H9 (cell line): ENCODE results near the gene MED17. TPM values are rescaled to one million over a fixed set of nuclear protein-coding genes. Genes with fewer than 3 reads are reported as not detected.

ENCODE experiments used
- DNase-seq: peaks from one replicate; pipeline ENCODE4 v3.0.0-alpha.2; 2017
- H2AFZ ChIP-seq: one replicate; pipeline ENCODE4 v1.6.1; 2013; ENCODE audit warnings: mild to moderate bottlenecking, low read length, control low read depth, moderate library complexity
- H2AK5ac ChIP-seq: 2 replicates; pipeline ENCODE4 v1.6.1; 2013; ENCODE audit warnings: low read length, control low read depth, mixed read lengths; ENCODE audit not compliant: insufficient read length
- H2BK120ac ChIP-seq: one replicate; pipeline ENCODE4 v1.6.1; 2013; ENCODE audit warnings: low read depth, mild to moderate bottlenecking, low read length, control low read depth, inconsistent platforms; ENCODE audit not compliant: poor library complexity, severe bottlenecking
- H2BK12ac ChIP-seq: 2 replicates; pipeline ENCODE4 v1.6.1; 2013; ENCODE audit warnings: low read length, control low read depth, mixed read lengths, low read depth; ENCODE audit not compliant: insufficient read length
- H2BK15ac ChIP-seq: 2 replicates; pipeline ENCODE4 v1.6.1; 2013; ENCODE audit warnings: low read depth, low read length, control low read depth
- H2BK20ac ChIP-seq: one replicate; pipeline ENCODE4 v1.6.1; 2013; ENCODE audit warnings: low read depth, mild to moderate bottlenecking, low read length, control low read depth, inconsistent platforms; ENCODE audit not compliant: poor library complexity, severe bottlenecking
- H2BK5ac ChIP-seq: 2 replicates; pipeline ENCODE4 v1.6.1; 2013; ENCODE audit warnings: low read length, control low read depth, mixed read lengths; ENCODE audit not compliant: insufficient read length
- H3K14ac ChIP-seq: 2 replicates; pipeline ENCODE4 v1.6.1; 2013; ENCODE audit warnings: low read length, control low read depth; ENCODE audit not compliant: insufficient read depth
- H3K18ac ChIP-seq: 2 replicates; pipeline ENCODE4 v1.6.1; 2013; ENCODE audit warnings: low read depth, mild to moderate bottlenecking, mixed read lengths, low read length, control low read depth; ENCODE audit not compliant: insufficient read length
- H3K23ac ChIP-seq: 2 replicates; pipeline ENCODE4 v1.6.1; 2013; ENCODE audit warnings: low read length, control low read depth, mixed read lengths, low read depth; ENCODE audit not compliant: insufficient read length
- H3K23me2 ChIP-seq: 2 replicates; pipeline ENCODE4 v1.6.1; 2013; ENCODE audit warnings: low read depth, mild to moderate bottlenecking, mixed read lengths, low read length, control low read depth; ENCODE audit not compliant: insufficient read length, poor library complexity, severe bottlenecking
- H3K27ac ChIP-seq: 2 replicates; pipeline ENCODE4 v1.5.1; 2013; ENCODE audit warnings: low read length, control low read depth, mixed read lengths, low read depth; ENCODE audit not compliant: insufficient read length
- H3K27me3 ChIP-seq: 2 replicates; pipeline ENCODE4 v1.6.1; 2013; ENCODE audit warnings: low read length, control low read depth, inconsistent platforms; ENCODE audit not compliant: insufficient read depth
- H3K4ac ChIP-seq: 2 replicates; pipeline ENCODE4 v1.6.1; 2013; ENCODE audit warnings: low read depth, mild to moderate bottlenecking, control low read depth, inconsistent platforms, low read length, moderate library complexity
- H3K4me1 ChIP-seq: 2 replicates; pipeline ENCODE4 v1.6.1; 2013; ENCODE audit warnings: low read length, control low read depth, inconsistent platforms; ENCODE audit not compliant: insufficient read depth
- H3K4me2 ChIP-seq: 2 replicates; pipeline ENCODE4 v1.6.1; 2013; ENCODE audit warnings: low read length, control low read depth, mixed read lengths; ENCODE audit not compliant: insufficient read length, insufficient read depth
- H3K56ac ChIP-seq: 2 replicates; pipeline ENCODE4 v1.6.1; 2013; ENCODE audit warnings: low read depth, mild to moderate bottlenecking, mixed read lengths, low read length, control low read depth; ENCODE audit not compliant: insufficient read length
- H3K79me1 ChIP-seq: 2 replicates; pipeline ENCODE4 v1.6.1; 2013; ENCODE audit warnings: low read depth, mild to moderate bottlenecking, moderate library complexity, low read length, control low read depth, inconsistent platforms; ENCODE audit not compliant: insufficient read depth, poor library complexity, severe bottlenecking
- H3K79me2 ChIP-seq: 2 replicates; pipeline ENCODE4 v1.6.1; 2013; ENCODE audit warnings: low read length, control low read depth, inconsistent platforms; ENCODE audit not compliant: insufficient read depth
- H3K9ac ChIP-seq: 2 replicates; pipeline ENCODE4 v1.6.1; 2013; ENCODE audit warnings: low read length, control low read depth, mixed read lengths; ENCODE audit not compliant: insufficient read length; ENCODE audit errors: extremely low read depth
- H3K9me3 ChIP-seq: one replicate; pipeline ENCODE4 v1.6.1; 2013; ENCODE audit warnings: low read depth, low read length, inconsistent platforms; ENCODE audit not compliant: control insufficient read depth
- H3T11ph ChIP-seq: one replicate; pipeline ENCODE4 v1.6.1; 2013; ENCODE audit warnings: mild to moderate bottlenecking, low read length, control low read depth, inconsistent platforms
- H4K20me1 ChIP-seq: one replicate; pipeline ENCODE4 v1.6.1; 2013; ENCODE audit not compliant: control insufficient read depth, insufficient read length, insufficient read depth
- H4K5ac ChIP-seq: 2 replicates; pipeline ENCODE4 v1.6.1; 2013; ENCODE audit warnings: low read depth, mild to moderate bottlenecking, mixed read lengths, low read length, control low read depth; ENCODE audit not compliant: insufficient read length
- H4K8ac ChIP-seq: replicated peaks from 2 replicates; pipeline ENCODE4 v1.6.1; 2013; ENCODE audit warnings: low read length, control low read depth, mixed read lengths, low read depth; ENCODE audit not compliant: insufficient read length
- H4K91ac ChIP-seq: 2 replicates; pipeline ENCODE4 v1.6.1; 2013; ENCODE audit warnings: low read depth, mild to moderate bottlenecking, moderate library complexity, mixed read lengths, low read length, control low read depth; ENCODE audit not compliant: insufficient read length
- H3K27ac Mint-ChIP-seq, 3 experiments: 2 replicates in 2 of 3; 3 replicates in 1 of 3; pipeline ENCODE4 v1.8.0; 2020 to 2021; ENCODE audit warnings: mixed read lengths in 3 of 3, mild to moderate bottlenecking in 1 of 3, moderate library complexity in 1 of 3
- H3K27me3 Mint-ChIP-seq: 2 replicates; pipeline ENCODE4 v1.8.0; 2021; ENCODE audit warnings: low read depth, mild to moderate bottlenecking, moderate library complexity, mixed read lengths
- H3K36me3 Mint-ChIP-seq, 3 experiments: 2 replicates in 2 of 3; 3 replicates in 1 of 3; pipeline ENCODE4 v1.8.0; 2020 to 2021; ENCODE audit warnings: low read depth in 3 of 3, mixed read lengths in 3 of 3; ENCODE audit not compliant: insufficient read depth in 1 of 3
- H3K4me1 Mint-ChIP-seq, 2 experiments: 2 replicates each; pipeline ENCODE4 v1.8.0; 2020; ENCODE audit warnings: mixed read lengths in 2 of 2
- H3K4me3 Mint-ChIP-seq, 2 experiments: 2 replicates in 1 of 2; 3 replicates in 1 of 2; pipeline ENCODE4 v1.8.0; 2020 to 2021; ENCODE audit warnings: mild to moderate bottlenecking in 2 of 2, mixed read lengths in 2 of 2, moderate library complexity in 1 of 2
- H3K9me3 Mint-ChIP-seq, 2 experiments: 2 replicates in 1 of 2; 3 replicates in 1 of 2; pipeline ENCODE4 v1.8.0; 2020; ENCODE audit warnings: mild to moderate bottlenecking in 2 of 2, mixed read lengths in 2 of 2, moderate library complexity in 1 of 2
- WGBS: extraction: QIAGEN DNeasy Blood & Tissue Kit; methylation state at CpG from one replicate; pipeline ENCODE4 v1.1.7; 2013; ENCODE audit warnings: missing lambda C conversion rate, low lambda C conversion rate, mixed read lengths; ENCODE audit not compliant: insufficient read length; ENCODE audit errors: extremely low coverage; 5-methylcytosine and 5-hydroxymethylcytosine counted together
- total RNA-seq: library from RNA; stranded (reverse); gene quantifications from 2 replicates; pipeline ENCODE4 v1.2.1, GENCODE V29; 2021
- TF ChIP-seq, protein P1 (sequence below): fragments of 200-600 bp; sonication (generic); conservative IDR thresholded peaks from 3 replicates; pipeline ENCODE4 v1.8.0; 2021; ENCODE audit warnings: antibody characterized with exemption, mild to moderate bottlenecking

Gene MED17
- total RNA-seq, 1 experiment from 2014 or later: 43.3 TPM

DNA sequence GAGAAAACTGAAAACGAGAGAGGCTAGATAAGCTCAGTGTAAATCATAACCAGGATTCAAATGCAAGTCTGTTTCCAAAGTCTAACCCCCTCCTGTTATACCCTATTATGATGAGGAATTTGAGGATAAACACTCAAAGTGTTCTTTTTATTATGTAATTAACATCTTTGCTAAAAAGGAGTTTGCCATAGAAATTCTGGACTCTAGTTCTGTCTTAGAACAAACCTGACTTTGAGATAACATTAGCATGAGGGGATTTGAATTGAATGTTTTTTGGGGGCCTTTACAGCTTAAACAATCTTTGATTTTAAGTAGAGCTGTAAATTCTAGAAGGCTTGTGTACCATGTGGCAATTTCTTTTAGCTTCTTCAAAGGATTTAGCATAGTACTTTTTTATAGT, 33.1 kb upstream of the MED17 start:
- no peak overlapping the region for H3T11ph ChIP-seq
- DNase-seq: no peak
- H3K4ac ChIP-seq: no peak overlapping the region
- peaks cover 0 to 16% (median 15%) of the 10 kb centered on the region in 3 experiments; a peak in 5 of 7 replicates for H3K36me3 Mint-ChIP-seq
- WGBS: no CpG with 5 or more reads among the region's 1 CpG
- no peak overlapping the region for H4K5ac ChIP-seq
- no peaks in the 10 kb centered on the region for H3K23me2 ChIP-seq
- H2BK20ac ChIP-seq: no peak overlapping the region
- H3K18ac ChIP-seq: no peak overlapping the region
- H3K9me3 ChIP-seq: no peaks in the 10 kb centered on the region
- H2BK12ac ChIP-seq: no peak overlapping the region
- H3K79me1 ChIP-seq: no peaks in the 10 kb centered on the region
- no peak overlapping the region for H3K14ac ChIP-seq
- no peaks in the 10 kb centered on the region for H4K20me1 ChIP-seq
- no peaks in the 10 kb centered on the region for H3K79me2 ChIP-seq
- no peak overlapping the region for H3K9ac ChIP-seq
- no peaks in the 10 kb centered on the region for H3K4me1 ChIP-seq
- no peak overlapping the region for H3K56ac ChIP-seq
- H3K27me3 Mint-ChIP-seq: no peaks in the 10 kb centered on the region
- no peak overlapping the region for H2AK5ac ChIP-seq
- no peak overlapping the region for H2BK15ac ChIP-seq
- H2BK120ac ChIP-seq: no peak overlapping the region
- no peak overlapping the region for H3K27ac ChIP-seq
- no peak overlapping the region for H2AFZ ChIP-seq
- H3K4me3 Mint-ChIP-seq: no peak overlapping the region
- H3K27ac Mint-ChIP-seq: peak overlapping the region in 1 of 3 experiments; percentile 60; a peak in 1 of 7 replicates
- H3K4me1 Mint-ChIP-seq: peaks cover 7% of the 10 kb centered on the region in 2 experiments
- H4K8ac ChIP-seq: no peak overlapping the region
- H4K91ac ChIP-seq: no peak overlapping the region
- TF ChIP-seq, protein P1, sequence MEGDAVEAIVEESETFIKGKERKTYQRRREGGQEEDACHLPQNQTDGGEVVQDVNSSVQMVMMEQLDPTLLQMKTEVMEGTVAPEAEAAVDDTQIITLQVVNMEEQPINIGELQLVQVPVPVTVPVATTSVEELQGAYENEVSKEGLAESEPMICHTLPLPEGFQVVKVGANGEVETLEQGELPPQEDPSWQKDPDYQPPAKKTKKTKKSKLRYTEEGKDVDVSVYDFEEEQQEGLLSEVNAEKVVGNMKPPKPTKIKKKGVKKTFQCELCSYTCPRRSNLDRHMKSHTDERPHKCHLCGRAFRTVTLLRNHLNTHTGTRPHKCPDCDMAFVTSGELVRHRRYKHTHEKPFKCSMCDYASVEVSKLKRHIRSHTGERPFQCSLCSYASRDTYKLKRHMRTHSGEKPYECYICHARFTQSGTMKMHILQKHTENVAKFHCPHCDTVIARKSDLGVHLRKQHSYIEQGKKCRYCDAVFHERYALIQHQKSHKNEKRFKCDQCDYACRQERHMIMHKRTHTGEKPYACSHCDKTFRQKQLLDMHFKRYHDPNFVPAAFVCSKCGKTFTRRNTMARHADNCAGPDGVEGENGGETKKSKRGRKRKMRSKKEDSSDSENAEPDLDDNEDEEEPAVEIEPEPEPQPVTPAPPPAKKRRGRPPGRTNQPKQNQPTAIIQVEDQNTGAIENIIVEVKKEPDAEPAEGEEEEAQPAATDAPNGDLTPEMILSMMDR: no peak
- H3K4me2 ChIP-seq: no peak overlapping the region
- no peaks in the 10 kb centered on the region for H3K27me3 ChIP-seq
- no peaks in the 10 kb centered on the region for H3K9me3 Mint-ChIP-seq
- no peak overlapping the region for H3K23ac ChIP-seq
- no peak overlapping the region for H2BK5ac ChIP-seq
